HFF-Myc (cell line): ENCODE data around the gene HPN.

Source experiments
- DNase-seq: peaks from one replicate; pipeline ENCODE4 v3.0.0-alpha.2; 2011; ENCODE audit warnings: low read depth; ENCODE audit errors: extremely low read depth
- H3K4me3 ChIP-seq: replicated peaks from 2 replicates; pipeline ENCODE4 v1.5.1; 2011; ENCODE audit warnings: low read depth, mild to moderate bottlenecking, control low read depth, low read length
- CTCF ChIP-seq: IDR thresholded peaks from 2 replicates; pipeline ENCODE4 v1.5.1; 2012; ENCODE audit warnings: mild to moderate bottlenecking, low read depth, low read length, control low read depth; ENCODE audit errors: missing control alignments

The HPN gene

GRCh38 chr19:35074426-35075201 lies 33.1 kb downstream of the HPN start:
- TF ChIP-seq CTCF: no peak
- H3K4me3 ChIP-seq: no peak overlapping the region
- no peak for DNase-seq

- no peak for TF ChIP-seq CTCF
- no peak for DNase-seq
Measured at GRCh38 chr19:35075202-35076025, 33.9 kb downstream of the HPN start.

GRCh38 chr19:35076026-35076370 lies 34.5 kb downstream of the HPN start:
- no peak for DNase-seq
- no peak for TF ChIP-seq CTCF
- H3K4me3 ChIP-seq: no peak overlapping the region

More at GRCh38 chr19:35075202-35076025, 33.9 kb downstream of the HPN start:
- H3K4me3 ChIP-seq: no peak overlapping the region

GRCh38 chr19:35076657-35077056 lies 35.1 kb downstream of the HPN start:
- no peak for DNase-seq
- H3K4me3 ChIP-seq: no peak overlapping the region
- no peak for TF ChIP-seq CTCF

- H3K4me3 ChIP-seq: no peak overlapping the region
- no peak for DNase-seq
- TF ChIP-seq CTCF: no peak
Measured at GRCh38 chr19:35077411-35078223, 36.1 kb downstream of the HPN start.

GRCh38 chr19:35079826-35080225 lies 38.3 kb downstream of the HPN start:
- TF ChIP-seq CTCF: no peak
- no peak overlapping the region for H3K4me3 ChIP-seq
- DNase-seq: no peak
